Endothelial cell of hepatic sinusoid (primary cell): ENCODE measurements around the gene TIMM22.
"Not testable (repeated sequence)": the region's sequence is repeated elsewhere in the genome, so short reads cannot be mapped to it uniquely, and the experiment has no call there.

Experiments
- in situ Hi-C: cut with HindIII; loops from 2 replicates; pipeline ENCODE4 v1.10.0; 2017; ENCODE audit warnings: low sequenced_read_pairs

The TIMM22 gene

DNA sequence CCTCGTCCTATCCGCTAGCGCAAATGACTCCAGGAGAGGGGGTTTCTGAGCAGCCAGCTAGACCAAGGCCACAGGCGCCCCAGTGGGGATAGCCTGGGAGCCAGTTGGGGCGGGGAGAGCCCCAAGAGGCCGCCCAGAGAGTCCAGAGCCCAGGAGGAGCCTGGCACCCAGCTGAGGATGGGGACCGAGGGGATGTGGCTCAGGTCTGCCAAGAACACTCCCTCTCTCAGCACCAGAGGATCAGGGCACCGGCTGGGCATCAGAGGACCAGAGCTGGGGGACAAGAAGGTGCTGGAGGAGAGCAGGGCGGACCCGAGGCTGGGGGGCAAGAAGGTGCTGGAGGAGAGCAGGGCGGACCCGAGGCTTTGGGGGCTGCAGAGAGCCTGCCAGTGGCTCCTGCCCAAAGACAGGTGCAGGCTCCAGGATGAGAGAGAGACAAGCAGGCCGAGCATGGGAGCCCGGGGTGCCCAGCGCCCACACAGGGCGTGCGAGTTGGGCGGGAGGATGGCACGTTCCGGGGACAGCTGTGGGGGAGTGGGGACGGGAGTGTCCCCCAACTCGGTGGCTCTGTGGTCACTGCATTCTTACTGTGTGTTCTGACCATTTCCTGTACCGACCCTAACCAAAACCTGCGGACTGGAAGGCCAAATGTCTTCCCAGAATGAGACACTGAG lies 39.4 kb downstream of the TIMM22 start:
- in situ Hi-C loops, result no loop called here

DNA sequence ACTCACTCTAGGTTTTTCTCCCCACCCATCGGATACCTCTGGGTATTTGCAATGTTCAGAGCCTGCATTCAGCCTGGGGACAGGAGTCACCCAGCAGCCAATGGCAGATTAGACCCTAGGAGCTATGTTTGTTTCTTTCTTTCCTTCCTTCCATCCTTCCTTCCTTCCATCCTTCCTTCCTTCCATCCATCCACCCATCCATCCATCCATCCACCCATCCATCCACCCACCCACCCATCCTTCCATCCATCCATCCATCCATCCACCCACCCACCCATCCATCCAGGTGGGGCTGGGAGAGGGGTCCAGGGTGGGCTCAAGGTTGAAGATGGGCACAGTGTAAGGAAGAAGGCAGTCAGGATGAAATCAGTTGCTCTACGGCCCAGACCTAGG lies 39.9 kb downstream of the TIMM22 start:
- in situ Hi-C loops, result no loop called here

DNA sequence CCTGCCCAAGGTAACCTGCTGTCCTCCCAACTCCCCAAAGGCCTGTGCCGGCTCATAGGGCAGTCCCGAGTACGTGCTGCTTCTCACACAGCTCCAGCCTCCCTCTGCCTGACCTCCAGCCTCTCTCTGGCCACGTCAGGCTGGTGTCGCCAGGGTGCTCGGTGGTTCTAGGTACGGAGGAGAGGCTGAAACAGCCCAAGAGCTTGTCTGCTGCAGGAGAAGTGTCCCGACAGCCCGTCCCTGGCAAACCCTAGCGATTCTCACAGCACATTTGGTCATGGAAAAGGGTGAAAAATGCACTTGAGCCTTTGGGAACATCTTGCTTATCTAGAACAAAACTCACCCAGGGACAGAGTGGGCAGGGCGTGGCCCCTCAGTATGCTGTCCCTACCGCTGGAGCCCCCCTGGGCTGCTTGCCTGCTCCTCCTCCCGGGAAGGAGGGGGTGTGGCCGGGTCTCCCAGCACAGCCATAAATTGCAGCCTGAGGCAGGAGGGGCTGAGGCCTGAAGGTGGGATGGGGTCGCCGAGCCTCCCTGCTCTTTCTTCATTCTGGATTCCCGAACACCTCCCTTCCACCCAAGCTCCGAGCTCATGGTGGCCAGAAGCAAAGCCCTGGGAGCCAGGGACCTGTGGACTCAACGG lies 40.4 kb downstream of the TIMM22 start:
- in situ Hi-C loops, result no loop called here

DNA sequence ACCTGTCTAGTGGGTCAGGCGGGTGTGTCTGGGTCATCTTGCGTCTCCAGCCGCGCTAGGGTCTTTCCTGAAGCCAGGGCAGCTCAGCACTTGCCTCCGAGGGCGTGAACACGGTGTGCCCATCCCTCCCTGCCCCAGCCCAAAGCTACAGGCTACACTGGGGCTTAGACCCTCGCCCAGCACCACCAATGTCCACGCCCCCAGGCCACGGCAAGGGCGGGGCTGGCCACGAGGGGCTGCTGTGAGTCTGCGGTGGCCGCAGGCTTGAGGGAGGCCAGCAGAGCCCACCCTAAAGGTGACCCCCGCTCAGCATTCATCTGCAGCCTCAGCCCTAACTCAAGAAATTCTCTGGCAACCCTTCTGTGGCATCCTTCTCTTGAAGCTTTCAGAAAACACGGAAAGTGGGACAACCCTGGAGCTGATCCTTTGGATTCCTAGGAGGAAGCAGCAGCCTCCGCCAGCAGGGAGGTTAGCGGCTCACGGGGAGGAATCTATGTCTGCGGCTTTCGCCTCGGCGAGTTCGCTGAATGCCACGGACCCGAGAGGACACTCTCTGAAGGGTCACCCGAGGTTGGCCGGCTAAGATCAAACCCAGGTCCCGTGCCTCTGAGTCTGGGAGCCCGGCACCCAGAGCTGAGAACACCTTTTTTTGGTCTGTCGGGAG lies 41.7 kb downstream of the TIMM22 start:
- in situ Hi-C loops, result no loop called here

DNA sequence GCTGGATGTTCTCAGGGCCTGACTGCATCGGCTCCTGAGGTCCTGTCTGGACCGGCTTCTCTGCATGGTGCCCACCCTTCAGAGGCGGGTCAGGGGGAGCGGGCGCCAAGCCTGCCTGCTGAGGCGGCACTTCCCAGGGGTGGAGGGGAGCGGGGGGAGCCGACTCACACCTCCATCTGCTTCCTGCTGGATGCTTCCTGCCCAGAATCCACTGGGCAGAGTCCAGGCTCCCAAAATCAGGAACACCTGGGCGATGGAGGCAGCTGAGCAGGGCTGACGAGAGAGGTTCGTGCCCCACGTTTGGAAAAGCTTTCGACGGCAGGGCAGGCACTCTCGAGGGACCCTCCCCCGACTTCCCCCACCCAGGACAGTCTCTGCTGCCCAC lies 42.2 kb downstream of the TIMM22 start:
- in situ Hi-C loops, result no loop called here

DNA sequence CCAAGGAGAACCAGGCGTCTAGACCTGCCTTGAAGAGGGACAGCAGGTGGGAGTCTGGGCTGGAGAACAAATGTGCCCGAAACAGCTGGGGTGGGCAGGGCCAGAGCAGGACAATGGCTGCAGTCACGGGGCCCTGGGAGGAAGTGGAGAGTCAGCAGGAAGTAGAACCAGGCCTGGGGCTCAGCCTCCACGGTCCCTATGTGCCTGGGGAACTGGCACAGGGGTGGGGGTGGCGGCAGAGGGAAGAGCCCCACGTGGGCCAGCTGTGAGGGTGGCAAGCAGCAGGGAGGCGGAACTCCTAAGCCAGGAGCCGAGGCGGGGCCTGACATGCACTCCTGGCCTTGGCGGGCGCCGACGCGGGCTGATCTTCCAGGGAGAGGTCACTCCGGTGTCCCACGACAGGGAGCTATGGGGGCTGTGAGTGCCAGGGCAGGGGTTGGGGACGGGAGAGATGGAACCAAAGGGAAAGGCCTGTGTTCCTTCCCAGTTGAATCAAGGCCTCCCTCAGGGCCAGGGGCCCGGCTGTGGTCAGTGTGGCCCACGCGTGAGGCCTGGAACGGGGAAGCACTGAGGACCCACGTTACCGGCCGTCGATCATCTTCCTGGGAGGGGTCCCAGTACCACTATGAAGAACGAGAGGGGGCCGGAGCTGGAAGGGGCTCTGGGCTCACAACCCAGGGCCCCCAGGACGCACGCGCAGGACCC lies 42.7 kb downstream of the TIMM22 start:
- in situ Hi-C loops, result no loop called here

DNA sequence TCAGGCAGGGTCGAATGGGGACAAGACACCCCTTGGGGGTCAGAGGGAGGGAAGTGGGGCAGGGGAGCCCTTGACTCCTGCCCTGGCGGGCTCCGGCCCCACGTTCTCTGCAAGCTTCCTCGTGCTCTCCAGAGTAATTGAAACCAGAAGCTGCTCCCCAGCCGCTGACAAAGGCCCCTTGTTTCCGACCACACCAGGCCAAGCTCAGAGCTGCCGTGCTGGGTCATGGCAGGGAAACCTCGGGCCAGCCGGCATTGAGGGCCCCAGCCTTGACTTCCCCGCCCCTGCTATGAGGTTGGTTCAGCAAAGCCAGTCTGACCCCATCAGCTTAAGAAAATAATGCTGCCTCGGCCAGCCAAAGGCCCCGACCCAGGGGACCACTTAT lies 43.3 kb downstream of the TIMM22 start:
- in situ Hi-C loops, result no loop called here

DNA sequence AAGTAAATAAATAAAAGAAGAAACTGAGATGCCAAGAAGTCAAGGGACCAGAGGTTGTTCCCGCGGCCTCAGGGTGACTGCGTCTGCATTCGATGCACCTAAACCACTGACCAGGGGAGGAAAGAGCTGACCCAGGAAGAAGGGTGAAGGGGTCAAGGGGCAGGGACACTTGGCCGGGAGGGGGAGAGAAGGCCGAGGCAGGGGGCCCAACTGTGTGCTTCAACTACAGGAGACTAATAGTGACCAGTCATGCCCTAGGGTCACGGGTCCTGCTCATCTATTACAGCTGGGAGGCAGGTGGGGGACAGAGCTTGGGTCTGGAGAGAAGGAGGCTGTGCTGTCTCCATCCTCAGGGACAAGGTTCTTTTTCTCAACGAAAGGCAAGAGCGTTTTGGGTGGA lies 44.8 kb downstream of the TIMM22 start:
- in situ Hi-C loops, result no loop called here

DNA sequence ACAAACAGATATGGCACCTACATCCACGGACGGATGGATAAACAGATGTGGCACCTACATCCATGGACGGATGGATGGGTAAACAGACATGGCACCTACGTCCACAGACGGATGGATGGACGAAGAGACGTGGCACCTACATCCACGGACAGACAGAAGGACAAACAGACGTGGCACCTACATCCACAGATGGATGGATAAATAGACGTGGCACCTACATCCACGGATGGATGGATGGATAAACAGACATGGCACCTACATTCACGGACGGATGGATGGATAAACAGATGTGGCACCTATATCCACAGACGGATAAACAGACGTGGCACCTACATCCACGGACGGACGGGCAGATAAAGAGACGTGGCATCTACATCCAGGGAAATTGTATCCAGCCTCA lies 45.6 kb downstream of the TIMM22 start:
- in situ Hi-C loops, result no loop called here

DNA sequence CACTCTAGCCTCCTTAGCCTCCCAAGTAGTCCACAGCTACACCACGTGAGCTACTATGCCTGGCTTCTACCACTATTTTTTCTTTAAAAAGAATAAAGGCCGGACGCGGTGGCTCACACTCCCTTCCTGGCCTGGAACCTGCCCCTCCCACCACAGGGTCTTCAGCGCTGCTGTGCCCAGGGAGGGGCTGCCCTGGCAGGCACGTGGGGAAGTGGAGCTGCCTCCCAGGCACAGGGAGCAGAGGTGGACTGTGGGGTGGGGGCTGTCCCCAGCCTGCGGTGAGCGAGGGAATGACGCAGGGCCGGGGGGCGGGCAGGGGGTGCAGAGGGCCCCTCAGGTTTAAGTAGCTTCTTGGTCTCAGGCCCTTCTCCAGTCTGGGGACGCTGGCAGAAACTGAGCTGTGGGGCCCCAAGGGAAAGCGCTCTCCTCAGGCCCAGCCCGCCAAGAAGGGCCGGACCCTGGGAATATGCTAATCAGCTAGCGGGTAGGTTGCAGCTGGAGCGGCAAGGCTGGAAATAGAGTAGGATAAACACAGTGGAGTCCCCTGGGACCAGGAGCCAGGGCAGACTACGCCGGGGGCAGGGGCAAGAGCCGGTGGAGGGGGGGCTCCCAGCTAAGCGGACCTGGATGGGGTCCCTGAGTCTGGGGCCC lies 46.8 kb downstream of the TIMM22 start:
- in situ Hi-C loops, result no loop called here

DNA sequence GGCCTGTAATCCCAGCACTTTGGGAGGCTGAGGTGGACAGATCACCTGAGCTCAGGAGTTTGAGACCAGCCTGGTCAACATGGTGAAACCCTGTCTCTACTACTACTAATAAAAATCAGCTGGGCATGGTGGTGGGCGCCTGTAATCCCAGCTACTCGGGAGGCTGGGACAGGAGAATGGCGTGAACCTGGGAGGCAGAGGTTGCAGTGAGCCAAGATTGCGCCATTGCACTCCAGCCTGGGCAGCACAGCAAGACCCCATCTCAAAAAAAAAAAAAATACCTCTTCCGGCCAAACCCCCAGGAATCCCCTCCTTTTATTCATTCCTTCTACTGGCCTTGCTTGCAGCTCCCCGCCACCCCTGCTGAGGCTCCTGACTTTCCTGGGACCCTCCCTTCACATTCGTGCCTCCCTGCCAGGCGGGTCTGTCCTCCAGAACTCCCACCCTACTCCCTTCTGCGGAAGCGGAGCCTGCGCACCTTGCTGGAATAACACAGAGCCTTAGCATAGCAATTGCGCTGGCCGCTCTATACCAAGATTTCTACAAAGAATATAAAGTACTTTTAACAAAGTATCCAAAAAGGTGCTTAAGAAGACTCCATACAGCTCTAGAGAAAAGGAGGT lies 47.6 kb downstream of the TIMM22 start:
- in situ Hi-C loops, result not testable (repeated sequence)

DNA sequence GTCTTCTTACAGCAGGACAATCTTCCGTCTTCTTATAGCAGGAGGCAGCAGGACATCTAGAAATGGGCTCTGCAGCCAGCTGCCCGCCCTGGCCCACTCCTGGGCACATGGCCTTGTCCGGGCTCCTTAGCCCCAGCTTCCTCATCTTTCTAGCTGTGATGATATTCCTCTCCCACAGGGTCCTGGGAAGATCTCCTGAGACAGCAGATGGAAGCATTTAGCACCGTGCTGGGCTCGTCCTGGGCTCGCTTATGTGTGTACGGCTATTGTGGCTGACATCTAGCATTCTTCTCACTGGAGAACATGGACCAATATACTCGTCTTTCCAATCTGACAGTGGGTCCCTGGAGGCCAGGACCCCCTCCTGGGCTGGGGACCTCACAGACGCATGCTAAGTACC lies 48.5 kb downstream of the TIMM22 start:
- in situ Hi-C loops, result no loop called here

DNA sequence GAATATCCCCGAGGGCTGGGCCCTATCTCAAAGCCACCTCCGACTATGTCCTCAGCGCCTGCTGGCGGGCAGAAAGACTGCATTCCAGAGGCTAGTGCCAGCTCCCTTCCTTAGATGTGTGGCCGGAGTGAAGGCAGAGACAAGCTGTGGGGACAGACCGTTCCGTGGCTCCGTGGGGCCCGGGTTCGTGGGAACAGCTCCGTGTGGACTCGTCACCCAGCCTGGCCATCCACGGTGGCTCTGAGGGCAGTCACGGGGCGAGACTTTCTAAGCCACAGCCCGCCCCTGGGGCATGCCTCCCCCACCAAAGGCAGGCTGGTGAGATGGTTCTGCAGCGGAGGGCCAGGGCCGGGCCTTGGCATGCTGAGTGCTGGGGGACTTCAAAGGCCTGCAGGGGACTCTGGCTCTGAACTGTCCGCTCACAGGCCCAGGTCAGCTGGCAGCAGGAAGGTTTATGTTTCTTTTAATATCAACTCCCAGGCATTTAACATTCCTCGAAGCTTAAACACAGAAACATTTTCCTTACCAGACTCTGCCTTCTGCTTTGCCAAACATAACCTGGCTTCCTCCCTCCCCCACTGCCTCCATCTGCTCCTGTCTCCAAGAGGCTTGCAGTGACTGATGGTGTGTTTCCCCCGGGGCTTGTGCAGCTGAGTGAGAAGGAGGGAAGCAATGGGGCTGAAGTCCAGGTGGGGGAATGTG lies 50.4 kb downstream of the TIMM22 start:
- in situ Hi-C loops, result no loop called here

DNA sequence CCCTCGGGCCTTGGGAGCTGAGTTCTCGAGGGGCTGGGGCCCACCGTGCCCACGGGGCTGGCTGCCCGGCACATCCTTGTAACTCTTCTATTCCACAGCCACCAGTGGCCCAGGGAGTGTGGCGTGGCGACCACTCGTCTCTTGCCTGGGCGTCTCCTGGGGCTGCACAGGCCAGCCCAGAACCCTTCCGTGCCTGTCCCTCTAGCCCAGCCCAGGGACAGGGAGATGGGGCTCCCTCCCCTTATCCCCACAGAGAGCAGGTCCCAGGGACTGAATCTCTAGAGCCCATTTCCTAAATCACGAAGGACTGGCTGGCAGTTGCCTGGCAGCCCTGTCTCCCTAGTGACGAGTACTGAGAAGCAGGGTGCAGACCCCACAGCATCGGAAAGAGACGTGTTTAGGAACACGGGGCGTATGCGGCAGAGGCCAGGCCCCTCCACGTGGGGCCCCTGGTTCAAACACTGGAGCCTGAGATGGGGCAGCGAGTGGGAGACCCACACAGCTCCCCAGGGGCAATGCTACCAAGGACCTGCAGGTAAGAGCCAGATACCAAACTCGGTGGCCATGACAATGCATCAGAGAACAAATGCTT lies 51.0 kb downstream of the TIMM22 start:
- in situ Hi-C loops, result no loop called here

DNA sequence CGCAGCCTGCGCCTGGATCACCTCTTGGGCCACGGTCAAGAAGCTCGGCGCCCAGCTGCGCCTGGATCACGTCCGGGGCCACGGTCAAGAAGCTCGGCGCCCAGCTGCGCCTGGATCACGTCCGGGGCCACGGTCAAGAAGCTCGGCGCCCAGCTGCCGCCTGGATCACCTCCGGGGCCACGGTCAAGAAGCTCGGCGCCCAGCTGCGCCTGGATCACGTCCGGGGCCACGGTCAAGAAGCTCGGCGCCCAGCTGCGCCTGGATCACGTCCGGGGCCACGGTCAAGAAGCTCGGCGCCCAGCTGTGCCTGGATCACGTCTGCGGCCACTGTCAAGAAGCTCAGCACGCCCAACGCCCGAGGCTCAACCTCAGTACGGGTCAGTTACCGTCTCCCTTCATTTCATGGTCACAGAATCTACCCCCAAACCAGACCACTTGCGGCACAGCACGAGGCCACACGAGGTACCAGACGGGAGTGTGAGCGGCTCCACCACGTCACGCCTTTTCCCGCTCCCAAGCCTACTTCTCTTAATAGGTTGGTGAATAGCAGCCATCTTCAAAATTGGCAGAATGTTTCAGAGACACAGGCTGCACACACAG lies 51.7 kb downstream of the TIMM22 start:
- in situ Hi-C loops, result not testable (repeated sequence)

DNA sequence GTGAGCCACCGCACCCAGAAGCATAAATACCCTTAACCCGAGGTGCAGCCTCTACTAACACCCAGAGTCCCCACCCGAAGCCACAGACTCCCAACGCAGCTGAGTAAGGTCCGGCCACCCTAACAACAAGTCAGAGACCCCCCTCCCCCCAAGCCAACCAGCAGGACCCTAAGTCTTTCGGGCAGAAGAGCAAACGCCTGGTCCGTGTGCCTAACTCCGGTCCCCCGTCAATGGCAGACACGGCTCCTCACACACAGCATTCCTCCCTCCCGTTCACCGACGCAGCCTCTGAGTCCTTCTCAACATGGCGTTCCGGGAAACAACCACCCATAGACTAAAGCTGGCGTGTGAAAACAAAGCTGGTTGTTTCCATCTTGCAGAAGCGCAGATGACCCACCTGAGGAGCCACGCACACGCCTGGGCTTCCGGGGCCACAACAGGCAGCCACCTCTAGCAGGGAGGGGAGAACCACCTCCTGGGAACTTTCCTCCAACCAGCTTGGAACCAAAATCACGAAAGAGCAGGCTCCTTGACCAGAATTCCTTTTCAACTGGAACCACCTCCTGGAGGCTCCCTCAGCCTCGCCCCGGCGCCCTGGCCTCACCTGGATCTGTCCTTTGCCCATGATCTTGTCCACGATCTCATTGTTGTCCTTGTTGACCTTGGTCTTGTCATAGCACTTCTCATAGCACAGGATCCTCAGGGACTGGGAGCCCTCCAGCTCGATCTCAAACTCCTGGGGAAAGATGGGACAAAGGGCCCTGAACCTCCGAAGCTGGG lies 52.7 kb downstream of the TIMM22 start:
- in situ Hi-C loops, result loop anchor here (5.0 kb wide), 1 partner anchor 53 kb away; no protein-coding TSS in a partner anchor

DNA sequence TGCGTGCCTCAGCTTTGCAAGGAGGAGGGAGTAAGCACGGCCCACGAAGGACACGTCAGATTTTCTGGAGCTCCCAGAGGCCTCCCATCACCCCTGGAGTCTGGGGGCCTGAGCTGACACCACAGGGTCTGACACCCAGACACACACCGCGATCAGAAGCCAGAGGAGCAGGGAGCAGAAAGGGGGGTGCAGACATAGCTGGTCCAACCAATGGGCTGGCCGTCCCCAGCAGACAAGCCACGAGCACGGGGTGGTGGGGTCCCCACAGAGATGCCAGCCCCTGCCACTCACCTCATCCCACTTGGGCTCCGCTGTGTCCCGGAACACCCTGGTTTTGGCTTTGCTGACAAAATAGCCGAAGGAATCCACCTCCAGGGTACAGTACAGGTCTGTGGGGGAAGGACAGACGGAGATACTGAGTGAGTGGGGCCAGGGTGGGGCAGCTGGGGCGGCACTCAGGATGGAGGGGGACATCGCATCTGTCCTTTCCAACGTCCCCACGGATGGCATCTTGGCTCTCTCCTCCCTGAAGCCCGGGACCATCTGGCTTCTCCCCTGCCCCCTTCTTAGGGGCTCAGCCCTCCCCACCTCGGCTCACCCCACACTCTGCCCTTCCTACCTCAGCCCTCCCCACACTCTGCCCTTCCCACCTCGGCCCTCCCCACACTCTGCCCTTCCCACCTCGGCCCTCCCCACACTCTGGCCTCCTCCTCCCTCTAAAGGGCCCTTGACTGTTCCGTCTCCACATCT lies 53.5 kb downstream of the TIMM22 start:
- in situ Hi-C loops, result loop anchor here (5.0 kb wide), 1 partner anchor 52 kb away; no protein-coding TSS in a partner anchor
